ENCODE data around the gene METTL9. TPM values are rescaled to one million over a fixed set of nuclear protein-coding genes. Genes with fewer than 3 reads are reported as not detected.

Gene METTL9
- total and polyA plus RNA-seq, 9 of the 15 experiments (the other 6 are each of a cell fraction or from before 2014, with no cell fraction given), result 12.2 to 107 (median 79.1) TPM

DNA sequence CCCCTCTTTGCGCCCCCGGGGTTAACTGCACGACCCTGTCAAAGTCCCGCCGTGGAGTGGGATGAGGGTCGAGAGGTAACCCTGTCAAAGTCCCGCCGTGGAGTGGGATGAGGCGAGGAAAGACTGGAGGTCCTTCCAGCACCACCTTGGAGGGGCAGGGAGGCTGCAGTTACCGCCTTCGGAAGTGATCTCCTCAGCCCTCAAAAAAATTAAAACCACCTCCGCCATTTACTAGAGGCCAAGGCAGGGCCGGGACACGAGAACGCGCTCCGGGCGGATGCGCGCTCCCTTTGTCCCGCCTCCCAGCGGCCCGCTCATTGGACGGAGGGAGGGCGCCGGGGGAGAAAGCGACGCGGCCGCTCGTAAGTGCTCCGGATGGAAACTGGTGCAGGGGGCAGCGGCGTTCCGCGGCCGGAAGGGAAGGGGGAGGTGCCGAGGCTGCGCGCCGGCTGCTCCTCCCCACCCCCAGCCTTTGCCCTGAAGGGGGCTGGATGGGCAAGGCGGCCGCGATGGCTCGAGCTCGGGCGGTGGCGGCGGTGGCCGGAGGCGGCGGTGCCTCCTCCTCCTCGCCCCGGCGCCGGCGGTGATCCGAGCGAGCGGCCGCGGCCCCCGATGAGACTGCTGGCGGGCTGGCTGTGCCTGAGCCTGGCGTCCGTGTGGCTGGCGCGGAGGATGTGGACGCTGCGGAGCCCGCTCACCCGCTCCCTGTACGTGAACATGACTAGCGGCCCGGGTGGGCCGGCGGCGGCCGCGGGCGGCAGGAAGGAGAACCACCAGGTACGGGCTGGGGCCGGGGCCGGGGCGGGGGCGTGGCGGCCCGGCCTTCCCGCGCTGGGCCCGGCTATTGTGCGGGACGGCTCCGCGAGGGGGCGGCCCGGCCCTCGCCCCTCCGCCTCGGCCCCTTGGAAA, at the start of gene METTL9 (continued):
- TF ChIP-seq ZNF277 (CRISPR knock-in tag; IDR thresholded peaks at IDR 0.05; ENCODE audit: borderline replicate concordance), result no peak
- no peak; the same call in 1 of the 2 replicates for TF ChIP-seq FOSL1 (tag; conservative IDR thresholded peaks at IDR 0.05)
- TF ChIP-seq TFE3 (CRISPR knock-in tag; IDR thresholded peaks at IDR 0.05), result no peak
- no peak for TF ChIP-seq ZNF586 (CRISPR knock-in tag; conservative IDR thresholded peaks at IDR 0.05)
- no peak for TF ChIP-seq HDAC3 (IDR thresholded peaks at IDR 0.05; ENCODE audit: borderline replicate concordance, partially characterized antibody)
- TF ChIP-seq CBX1 (IDR thresholded peaks at IDR 0.05; ENCODE audit: low read depth), result no peak
- TF ChIP-seq ZNF785 (CRISPR knock-in tag; IDR thresholded peaks at IDR 0.05), result no peak
- no peak for TF ChIP-seq WHSC1 (IDR thresholded peaks at IDR 0.05; ENCODE audit: low read length)
- TF ChIP-seq, protein P1, sequence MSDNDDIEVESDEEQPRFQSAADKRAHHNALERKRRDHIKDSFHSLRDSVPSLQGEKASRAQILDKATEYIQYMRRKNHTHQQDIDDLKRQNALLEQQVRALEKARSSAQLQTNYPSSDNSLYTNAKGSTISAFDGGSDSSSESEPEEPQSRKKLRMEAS (CRISPR knock-in tag; IDR thresholded peaks at IDR 0.05), result peak; percentile 75
- TF ChIP-seq TCF7L2 (IDR thresholded peaks at IDR 0.05; ENCODE audit: low read depth, low read length), result no peak
- TF ChIP-seq RCOR1 (IDR thresholded peaks at IDR 0.05; ENCODE audit: borderline replicate concordance in 1 of 2, low read depth in 2 of 2, low read length in 2 of 2), result peak in 1 of 2 experiments; percentile 84; a peak in 2 of 4 replicates
- peak; percentile 47; the same call in 1 of the 2 replicates for TF ChIP-seq ZBTB33 (CRISPR knock-in tag; IDR thresholded peaks at IDR 0.05)
- TF ChIP-seq, protein P2, sequence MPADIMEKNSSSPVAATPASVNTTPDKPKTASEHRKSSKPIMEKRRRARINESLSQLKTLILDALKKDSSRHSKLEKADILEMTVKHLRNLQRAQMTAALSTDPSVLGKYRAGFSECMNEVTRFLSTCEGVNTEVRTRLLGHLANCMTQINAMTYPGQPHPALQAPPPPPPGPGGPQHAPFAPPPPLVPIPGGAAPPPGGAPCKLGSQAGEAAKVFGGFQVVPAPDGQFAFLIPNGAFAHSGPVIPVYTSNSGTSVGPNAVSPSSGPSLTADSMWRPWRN (IDR thresholded peaks at IDR 0.05; ENCODE audit: low read depth), result no peak
- TF ChIP-seq ZFX (CRISPR knock-in tag; IDR thresholded peaks at IDR 0.05), result peak; percentile 93
- TF ChIP-seq THRAP3 (IDR thresholded peaks at IDR 0.05; ENCODE audit: borderline replicate concordance), result no peak
- TF ChIP-seq E2F5 (CRISPR knock-in tag; IDR thresholded peaks at IDR 0.05), result peak; percentile 58; the same call in 1 of the 2 replicates
- TF ChIP-seq ZNF79 (CRISPR knock-in tag; IDR thresholded peaks at IDR 0.05; ENCODE audit: low read depth), result peak; percentile 16; the same call in 1 of the 2 replicates
- TF ChIP-seq GATAD2A (IDR thresholded peaks at IDR 0.05), result peak; percentile 59; the same call in 1 of the 2 replicates
- peak; percentile 48; the same call in 1 of the 2 replicates for TF ChIP-seq TCF3 (CRISPR knock-in tag; IDR thresholded peaks at IDR 0.05)
- no peak for TF ChIP-seq SPI1 (IDR thresholded peaks at IDR 0.05; ENCODE audit: borderline replicate concordance, low read depth, low read length)

All from K562 (cell line).